ENCODE data around the gene TOP1.

The TOP1 gene

DNA sequence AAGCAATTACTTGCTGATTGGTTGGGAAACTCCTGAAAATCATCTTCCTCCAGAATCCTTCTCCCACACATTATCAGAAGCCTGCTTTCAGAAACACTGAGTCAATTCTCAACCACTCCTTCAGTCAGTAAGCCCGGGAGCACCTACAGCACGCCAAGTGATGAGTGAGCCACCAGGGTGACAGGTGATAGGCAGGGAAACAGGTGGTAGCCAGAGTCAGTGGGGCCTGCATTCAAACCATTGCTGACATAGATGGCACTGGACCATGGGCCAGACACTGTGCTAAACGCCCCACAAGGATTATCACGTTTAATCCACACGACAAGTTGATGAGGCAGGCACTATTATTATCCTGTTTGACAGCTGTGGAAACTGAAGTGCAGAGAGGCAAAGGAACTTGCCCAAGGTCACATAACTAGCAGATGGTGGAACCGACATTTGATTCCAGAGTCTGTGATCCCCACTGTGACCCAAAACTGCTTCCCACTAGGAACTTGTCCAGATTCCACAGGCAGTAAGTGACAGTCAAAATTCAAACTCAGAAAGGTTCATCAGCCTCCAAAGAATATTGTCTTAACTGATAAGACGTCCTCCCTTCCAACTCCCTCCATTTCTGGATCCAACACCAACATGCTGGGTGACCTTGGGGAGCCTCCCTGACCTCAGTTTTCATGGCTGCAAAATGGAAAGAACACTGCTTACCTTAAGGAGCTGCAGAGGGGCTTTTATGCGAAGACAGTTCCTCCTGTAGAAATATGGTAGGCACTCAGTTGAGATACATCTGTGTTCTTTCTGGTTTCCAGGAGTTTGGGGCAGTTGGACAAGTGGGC lies 23.9 kb upstream of the TOP1 start:
- no peak for DNase-seq

DNA sequence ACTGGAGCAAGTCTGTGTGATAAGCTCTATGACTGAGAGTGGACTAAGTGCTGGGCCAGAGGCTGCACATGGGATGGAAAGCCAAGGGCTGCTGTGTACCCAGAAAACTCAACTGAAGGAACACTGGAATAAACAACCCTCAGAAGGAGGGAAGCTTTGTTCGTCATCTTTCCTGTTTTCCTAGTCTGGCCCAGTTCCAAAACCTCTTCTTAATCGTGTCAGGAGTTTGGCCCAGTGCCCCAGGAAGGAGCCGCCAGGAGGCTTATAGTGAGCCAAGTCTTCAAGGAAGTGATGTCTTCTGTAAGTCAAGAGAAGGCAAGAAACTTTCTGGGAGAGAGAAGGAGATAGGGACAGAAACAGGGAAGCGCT lies 23.3 kb upstream of the TOP1 start:
- DNase-seq = no peak

DNA sequence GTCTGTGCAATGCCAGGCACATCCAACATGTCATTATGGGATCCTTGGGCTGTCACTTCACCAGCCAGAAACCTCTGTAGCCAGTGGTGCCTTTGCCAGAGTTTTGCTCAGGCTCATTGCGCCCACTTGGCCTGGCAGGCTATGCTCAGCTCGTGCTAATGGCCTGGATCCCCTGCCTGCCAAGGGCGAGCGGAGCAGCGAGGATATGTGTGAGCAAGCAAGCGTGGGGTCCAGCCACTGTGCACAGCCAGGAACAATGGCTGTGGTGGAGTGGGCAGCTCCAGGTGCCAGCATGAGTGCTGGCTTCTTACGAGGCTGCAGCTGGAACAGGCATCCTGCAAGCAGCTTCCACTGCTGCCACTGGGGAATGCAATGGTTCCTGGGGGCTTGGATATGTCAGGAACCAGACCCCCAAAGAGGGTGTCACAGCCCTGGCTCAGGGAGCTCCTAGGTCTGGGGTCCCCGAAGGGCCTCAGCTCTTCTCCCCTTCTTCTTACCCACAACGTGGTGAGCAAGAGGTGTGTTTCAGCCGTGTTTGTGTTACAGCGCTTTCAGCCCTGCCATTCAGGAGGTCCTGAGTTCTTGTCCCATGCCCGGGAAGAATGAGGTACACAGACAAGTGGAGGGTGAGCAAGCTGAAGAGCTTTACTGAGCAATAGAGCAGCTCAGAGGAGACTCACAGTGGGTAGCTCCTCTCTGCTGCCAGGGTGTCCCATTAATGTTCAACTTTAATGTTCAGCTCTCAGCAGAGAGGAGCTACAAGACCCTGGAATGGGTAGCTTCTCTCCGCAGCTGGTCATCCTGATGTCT lies 22.3 kb upstream of the TOP1 start:
- DNase-seq = no peak

DNA sequence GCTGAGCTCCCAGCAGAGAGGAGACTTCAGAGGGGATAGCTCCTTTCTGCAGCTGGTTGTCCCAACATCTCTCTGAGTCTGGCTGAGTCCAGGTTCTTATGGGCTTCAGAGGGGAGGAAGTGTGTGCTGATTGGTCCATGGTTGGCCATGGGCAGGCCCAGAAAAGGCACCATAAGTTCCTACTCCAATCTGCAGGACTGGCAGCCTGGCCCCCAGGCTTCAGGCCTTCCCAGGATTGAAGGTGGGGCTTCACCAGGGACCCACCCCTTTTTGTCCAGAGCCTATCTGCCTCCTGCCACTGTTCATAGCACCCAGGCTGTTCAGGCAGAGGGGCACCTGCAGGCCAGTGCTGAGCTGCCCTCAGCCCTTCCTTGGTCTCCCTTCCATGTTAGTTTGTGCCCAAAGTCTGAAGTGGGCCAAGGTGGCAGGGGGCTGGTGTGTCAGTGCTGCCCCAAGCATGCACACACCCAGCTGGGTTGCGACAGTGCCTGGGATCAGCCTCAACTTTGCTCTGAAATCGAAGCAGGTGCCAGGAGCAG lies 21.6 kb upstream of the TOP1 start:
- DNase-seq = no peak

DNA sequence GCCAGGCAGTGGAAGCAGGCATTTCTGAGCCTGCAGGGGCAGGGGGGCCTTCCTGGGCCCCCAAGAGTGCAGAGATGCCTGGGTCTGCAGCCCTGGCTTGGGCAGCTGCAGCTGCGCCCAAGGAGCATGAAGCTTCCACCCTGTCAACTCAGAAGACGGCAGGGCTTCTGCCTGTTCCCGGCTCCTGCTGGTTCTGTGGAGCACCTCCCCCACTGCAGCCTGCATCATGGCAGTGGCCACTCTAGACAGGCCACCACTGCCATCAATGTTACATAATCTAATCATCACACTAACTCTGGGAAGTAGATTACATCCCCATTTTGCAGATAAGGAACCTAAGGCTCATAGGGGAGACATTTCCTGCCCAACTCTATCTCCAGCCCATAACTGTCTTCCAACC lies 21.1 kb upstream of the TOP1 start:
- no peak for DNase-seq

DNA sequence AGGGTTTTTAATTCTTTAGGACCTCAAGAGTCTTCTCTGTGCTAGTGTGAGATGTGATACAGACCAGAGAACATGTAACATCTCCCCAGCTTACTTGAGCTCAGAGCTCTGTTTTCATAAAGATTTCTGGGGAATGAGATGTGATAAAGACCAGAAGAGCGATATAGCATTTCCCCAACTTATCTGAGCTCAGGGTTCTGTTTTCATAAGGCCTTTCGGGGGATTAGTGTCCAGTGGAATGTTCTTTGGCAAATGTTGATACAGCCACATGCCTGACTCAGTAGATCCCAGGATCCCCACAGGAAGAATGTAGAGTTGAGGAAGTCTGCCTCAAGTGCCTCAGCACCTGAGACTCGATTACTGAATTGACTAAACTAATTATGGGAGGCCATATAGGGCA lies 18.7 kb upstream of the TOP1 start:
- no peak for DNase-seq

DNA sequence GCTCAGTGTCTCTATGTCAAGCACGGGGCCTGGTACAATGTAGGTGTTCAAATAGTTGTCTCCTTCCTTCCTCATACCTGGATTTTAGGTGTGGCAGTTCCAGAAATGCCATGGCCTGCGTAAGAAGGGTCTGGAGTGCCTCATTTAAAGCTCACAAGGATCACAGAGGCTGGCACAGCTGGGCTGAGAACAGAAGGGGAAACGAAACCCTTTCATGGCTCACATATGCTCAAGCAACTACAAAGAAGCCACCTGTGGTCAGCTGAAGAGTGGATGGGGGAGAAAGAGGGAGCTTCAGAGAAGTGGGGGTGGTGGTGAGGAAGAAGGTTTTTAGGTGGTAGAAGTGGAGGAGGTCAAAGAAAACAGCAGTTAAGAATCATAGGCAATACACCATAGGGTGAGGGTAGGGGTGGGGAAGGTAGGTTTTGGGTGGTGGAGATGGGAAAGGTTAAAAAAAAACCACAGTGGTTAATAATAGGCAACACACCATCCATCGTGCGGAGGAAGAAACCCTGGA lies 17.0 kb upstream of the TOP1 start:
- no peak for DNase-seq

DNA sequence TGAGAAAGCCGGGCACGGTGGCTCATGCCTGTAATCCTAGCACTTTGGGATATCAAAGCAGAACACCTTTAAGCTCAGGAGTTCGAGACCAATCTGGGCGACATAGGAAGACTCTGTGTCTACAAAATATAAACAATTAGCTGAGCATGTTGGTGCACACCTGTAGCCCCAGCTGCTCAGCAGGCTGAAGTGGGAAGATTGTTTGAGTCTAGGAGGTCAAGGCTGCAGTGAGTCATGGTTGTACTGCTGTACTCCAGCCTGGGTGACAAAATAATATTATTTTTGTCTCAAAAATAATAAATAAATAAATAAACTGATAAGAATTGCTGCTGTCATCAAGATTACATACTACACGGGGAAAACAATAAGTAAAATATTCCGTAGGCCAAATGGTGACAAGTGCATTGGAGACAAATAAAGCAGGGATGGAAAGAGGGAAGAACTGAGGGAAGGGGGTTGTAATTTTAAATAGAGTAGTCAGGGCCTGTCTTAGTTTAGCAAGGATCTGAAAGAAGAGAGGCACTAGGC lies 14.0 kb upstream of the TOP1 start:
- no peak for DNase-seq

DNA sequence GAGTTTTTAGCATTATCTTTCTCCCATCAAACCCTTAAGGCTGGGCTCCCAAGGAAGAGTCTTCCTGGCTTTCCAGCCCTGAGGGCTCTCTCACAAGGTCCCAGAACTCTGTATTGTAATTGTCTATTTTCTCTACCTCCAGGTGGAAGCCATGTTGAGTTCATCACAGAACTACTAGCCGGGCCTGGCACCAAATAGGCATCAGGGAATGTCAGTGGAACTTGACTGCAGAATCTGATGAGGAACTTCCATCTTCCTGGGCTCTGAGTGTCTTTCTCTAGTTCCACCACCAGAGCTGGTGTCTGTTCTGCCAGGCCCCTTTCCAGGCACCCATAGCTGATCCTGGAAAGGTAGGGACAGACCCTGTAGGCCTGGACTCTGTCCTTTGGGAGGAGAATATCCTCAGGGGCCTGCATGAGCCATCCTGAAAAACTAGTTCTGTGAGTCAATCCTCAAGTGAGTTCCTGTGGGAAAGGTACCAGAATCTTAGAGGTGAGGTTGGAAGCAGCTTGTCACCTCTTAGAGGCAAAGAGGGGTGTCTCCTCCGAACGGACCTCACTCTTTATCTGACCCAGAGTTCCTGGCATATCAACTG lies 11.1 kb upstream of the TOP1 start:
- no peak for DNase-seq

DNA sequence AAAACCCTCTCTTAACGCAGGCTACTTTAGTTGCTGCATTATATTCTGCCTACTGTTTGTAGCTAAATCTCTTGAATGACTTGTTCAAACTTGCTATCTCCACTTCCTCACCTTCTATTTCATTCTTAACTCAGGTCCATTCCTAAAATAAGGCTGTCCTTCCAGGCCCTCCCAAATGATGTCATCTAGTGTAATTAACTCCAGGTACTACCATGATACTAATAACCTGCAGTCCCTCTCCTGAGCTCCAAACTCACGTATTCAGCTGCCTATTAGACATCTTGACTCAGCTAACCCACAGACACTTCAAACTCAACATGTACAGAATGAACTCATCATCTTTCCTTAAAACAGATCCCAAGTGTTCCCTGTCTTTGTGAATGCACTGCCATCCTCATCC lies 10.5 kb upstream of the TOP1 start:
- DNase-seq = no peak

DNA sequence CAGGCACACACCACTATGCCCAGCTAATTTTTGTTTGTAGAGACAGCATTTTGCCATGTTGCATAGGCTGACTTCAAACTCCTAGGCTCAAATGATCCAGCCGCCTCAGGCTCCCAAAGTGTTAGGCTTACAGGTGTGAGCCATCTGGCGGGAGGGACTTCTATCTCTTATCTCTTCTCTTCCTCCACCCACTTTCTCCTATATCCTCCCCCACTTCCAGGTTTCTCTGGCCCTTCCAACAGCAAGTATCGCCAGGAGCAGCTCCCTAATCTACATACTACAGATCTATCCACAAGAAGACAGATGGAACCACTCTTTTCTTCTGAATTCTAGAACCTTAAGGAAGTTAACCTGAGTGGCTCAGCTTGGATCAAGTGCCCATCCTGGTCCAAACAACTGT lies 5.1 kb upstream of the TOP1 start:
- no peak for DNase-seq

DNA sequence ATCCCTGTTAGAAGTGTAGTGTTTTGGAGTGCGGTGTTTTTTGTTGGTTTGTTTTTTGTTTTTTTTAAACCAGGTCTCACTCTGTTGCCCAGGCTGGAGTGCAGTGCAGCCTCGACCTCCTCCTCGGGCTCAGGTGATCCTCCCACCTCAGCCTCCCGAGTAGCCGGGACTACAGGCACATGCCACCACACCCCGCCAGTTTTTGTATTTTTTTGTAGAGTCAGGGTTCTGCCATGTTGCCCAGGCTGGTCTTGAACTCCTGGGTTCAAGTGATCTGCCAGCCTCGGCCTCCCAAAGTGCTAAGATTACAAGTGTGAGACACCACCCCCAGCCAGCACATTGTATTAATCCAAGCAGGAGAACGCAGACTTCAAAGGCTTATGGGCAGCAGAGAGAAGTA lies 1.3 kb upstream of the TOP1 start:
- no peak for DNase-seq

DNA sequence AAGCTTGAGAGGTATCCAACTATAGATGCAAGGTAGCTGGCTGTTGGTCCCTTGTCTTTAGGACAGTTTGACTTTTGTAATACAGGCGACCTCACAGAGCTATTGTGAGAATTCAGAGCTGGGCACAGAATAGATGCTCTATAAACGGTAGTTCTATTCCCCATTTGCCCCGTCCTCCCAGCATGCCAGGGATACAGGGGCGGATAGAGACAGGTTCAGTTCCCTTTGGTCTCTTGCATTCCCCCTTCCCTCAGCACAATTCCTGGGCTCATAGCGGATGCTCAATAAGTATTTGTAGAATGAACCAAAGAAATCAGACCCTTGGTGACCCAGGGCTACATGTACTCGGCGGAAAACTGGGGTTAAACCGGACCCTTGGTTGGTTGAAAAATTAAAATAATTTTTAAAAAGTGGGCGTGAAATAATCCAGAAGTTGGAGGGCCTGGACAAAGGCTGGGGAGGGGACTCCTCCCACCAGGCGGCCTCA lies 707 bp upstream of the TOP1 start:
- DNase-seq = no peak

DNA sequence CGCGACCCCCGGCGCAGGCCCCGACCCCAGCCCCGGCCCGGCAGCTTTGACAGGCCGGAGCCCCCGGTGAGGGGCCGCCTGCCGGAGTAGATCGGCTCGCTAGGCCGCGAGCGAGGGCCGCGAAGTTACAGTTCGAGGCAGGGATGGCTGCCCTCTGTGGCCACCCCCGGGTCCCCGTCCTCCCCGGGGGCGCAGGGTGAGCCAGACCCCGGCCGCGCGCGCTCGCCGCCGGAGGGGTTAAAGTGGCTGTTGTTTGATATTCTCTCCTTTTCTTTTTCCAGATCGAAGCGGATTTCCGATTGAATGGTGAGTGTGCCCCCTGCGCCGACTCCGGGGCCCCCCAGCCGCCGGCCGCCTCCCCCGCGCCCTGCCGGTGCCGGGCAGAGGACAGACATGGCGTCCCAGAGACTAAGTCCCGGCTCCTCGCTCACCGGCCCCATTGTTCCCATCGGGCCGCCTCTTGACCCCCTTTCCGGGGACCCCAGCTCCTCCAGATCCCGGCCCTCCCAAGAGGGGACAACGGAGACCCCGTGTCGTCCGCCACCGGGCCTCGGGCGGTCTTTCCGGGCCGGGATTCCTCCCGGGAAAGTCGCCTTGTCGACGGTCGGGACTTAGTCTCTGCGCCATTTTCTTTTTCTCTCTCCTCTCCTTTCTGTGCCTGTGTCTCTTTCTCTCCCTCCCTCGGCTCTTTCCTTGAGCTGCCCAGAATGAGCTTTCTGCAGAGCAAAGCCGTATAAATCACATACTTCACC lies 704 bp downstream of the TOP1 start:
- DNase-seq = peak; percentile 35

DNA sequence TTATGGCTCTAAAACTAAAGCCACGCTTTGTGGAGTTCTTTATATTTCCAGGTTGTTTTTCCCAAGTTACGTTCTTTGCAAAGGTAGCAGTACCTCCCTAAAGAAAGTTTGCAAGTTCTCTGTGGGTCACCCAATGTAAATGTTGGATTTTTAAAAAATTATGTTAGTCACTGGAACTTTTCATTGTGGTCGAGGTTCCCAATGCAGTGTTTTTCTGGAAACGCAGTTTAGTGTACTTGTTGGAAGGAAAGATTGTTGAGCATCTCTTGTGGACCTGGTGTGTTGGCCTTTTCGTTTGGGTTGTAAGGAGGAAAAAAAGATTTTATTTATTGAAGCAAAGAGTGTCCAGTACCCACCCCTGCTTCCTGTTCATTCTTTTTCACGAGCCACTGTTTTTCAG lies 1.4 kb downstream of the TOP1 start:
- no peak for DNase-seq

DNA sequence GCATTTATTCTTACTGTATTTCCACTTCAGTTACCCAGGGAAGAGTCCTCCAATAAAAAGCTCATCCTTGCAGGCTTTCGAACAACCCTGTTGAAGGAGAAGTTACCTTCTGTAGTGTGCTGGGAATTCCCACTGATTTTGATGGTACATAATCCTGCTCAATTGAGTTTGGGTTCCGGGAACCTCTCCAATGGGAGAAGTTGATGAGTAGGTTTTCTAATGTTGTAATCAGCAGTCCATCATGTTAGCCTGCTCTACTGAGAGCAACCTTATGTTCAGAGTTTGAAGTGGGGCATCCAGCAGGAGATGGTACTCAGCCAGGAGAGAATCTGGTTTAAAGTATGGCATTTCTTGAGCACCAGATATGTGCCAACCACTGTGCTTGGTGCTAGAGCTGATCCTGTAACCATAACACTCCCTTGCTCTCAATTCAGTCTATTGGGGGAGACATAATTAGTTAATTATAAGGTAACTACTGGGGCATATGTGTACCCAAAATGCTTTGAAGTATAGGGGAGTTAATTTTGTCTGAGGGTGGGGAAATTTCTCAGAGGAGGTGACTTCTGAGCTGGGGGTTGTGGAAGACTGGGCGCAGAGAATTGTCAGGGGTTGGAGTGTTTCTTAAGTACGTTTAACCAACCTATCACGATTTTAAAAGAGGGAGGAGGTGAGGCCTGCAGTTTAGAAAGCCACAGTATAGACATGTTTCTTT lies 2.1 kb downstream of the TOP1 start:
- no peak for DNase-seq

DNA sequence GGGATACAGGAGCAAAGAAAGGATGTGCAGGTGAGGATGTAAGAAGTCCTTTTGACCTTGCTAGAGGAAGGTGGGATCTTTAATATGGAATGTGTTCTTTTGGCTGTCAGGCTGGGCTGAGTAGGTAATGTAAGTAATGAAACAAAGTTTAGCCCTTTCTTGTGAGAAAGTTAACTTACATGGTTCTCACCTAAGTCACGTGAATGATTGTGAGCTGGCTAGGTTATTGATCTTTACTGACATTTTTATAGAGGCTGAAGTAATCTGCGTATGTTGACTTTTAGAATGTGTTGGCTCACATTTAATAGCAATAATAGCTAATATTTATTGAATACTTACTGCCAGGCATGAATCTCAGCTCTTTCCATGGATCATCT lies 2.6 kb downstream of the TOP1 start:
- no peak for DNase-seq

DNA sequence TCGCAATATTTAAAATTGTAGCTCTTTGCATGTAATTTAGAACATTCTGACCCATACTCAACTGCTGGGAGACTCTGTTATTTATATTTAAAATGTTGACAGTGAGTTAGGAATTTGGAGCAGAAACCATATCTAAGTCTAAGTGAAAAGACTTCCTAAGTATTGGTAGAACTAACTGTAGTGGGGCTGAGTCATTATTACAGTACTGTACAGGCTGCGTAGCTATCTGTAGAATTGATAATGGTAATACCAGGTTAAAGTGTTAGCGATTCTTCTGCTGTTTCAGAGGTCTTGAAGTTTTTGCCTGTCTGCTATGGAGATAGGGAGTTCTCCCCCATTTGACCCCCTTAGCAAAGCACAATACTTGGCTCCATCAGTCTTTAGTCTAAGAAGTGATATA lies 3.6 kb downstream of the TOP1 start:
- no peak for DNase-seq

DNA sequence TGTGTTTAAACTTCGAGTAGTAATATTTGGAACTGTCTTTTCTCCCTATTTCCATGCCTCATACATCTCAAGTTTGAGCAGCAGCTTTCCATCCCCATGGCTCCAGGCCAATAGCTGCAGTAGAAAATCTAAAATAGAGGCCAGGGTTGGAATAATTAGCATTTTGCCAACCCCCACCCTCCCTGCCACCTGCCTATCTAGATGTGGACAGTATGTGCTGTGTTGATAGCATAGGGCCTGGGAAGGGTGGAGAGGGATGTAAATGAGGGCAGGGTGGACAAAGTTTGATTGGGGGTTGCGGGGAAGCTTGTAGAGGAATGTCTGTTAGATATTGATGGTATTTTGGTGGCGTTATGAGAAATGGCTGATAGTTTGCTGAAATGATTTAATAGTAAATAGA lies 5.6 kb downstream of the TOP1 start:
- DNase-seq = no peak

DNA sequence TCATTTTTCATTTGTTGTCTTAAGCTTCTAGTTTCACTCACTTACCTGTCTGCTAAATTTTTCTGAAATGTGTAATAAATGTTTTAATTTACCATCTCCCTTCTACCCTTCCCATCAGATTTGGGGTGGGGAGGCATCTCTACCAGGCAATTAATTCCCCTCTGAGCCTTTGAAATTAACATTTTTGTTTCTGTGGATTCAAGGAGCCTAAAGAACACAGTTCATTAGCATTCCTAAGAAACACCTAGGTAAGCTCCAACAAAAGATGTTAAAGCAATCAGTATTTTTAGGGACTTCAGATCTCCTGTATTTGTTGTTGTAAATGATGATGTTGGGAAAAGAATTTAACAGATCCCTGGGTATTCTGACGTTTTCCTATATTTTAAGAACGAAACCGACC lies 6.6 kb downstream of the TOP1 start:
- DNase-seq = no peak

DNA sequence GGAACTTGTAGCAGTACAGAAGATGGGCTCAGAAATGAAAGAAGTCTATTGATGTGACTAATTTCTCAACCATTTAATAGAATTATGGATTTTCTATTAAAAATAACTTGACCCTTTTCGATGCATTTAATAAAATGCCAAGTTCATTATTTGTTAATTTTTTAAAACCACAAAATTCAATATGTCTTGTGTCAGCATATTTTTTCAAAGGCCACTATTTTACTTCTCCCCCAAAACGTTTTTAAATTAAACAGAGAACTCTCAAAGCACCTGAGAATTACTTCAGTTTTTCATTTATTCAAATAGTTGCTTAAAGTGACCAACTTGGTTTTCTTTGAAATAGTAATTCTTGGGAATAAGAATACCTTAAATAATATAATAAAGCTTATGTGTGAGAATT lies 8.6 kb downstream of the TOP1 start:
- DNase-seq = no peak
